Mesodermal cell (in vitro differentiated cells): ENCODE results near the gene SENP7.
"Not testable (repeated sequence)": the region's sequence is repeated elsewhere in the genome, so short reads cannot be mapped to it uniquely, and the experiment has no call there.

Source experiments
- H3K27ac ChIP-seq: 2 replicates; pipeline ENCODE4 v1.7.0; 2013; ENCODE audit warnings: mild to moderate bottlenecking, low read depth, low read length, moderate library complexity; ENCODE audit not compliant: severe bottlenecking
- H3K36me3 ChIP-seq: 2 replicates; pipeline ENCODE4 v1.7.1; 2013; ENCODE audit warnings: mild to moderate bottlenecking, low read length, moderate library complexity; ENCODE audit not compliant: control insufficient read depth, insufficient read depth
- H3K4me1 ChIP-seq: one replicate; pipeline ENCODE4 v1.7.1; 2013; ENCODE audit warnings: mild to moderate bottlenecking, low read length; ENCODE audit not compliant: insufficient read depth, control insufficient read depth, poor library complexity, severe bottlenecking
- H3K4me3 ChIP-seq: 2 replicates; pipeline ENCODE4 v1.7.0; 2013; ENCODE audit warnings: low read length, control low read depth, mild to moderate bottlenecking; ENCODE audit not compliant: insufficient read depth, poor library complexity, severe bottlenecking; ENCODE audit errors: extremely low read depth
- H3K9me3 ChIP-seq: 2 replicates; pipeline ENCODE4 v1.7.1; 2013; ENCODE audit warnings: mild to moderate bottlenecking, low read length, moderate library complexity; ENCODE audit not compliant: control insufficient read depth
- WGBS, 2 experiments: methylation state at CpG; one replicate each; pipeline ENCODE4 v1.1.5; 2013; ENCODE audit warnings: missing lambda C conversion rate in 2 of 2; ENCODE audit not compliant: insufficient coverage in 2 of 2; 5-methylcytosine and 5-hydroxymethylcytosine counted together

The SENP7 gene

DNA sequence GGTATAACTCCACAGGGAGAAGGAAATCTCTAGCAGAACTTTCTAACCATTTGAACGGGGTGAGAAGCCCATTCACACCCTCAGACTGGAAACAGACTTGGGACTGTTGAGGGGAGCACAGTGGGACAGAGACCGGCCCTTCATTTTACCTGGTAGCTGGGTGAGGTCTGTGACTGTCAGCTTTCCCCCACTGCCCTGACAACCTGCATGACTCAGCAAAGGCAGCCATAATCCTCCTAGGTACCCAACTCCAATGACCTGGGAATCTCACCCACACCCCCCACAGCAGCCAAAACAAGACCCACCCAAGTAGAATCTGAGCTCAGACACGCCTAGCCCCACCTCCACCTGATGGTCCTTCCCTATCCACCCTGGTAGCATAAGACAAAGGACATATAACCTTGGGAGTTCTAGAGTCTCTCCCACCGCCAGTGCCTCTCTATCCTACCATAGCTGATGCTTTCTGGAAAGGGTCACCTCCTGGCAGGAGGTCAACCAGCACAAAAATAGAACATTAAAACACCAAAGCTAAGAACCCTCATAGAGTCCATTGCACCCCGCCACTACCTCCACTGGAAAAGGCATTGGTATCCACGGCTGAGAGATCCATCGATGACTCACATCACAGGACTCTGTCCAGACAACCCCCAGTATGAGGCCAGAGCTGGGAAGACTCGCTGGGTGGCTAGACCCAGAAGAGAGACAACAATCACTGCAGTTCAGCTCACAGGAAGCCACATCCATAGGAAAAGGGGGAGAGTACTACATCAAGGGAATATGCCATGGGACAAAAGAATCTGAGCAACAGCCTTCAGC lies 28.0 kb downstream of the SENP7 start:
- H3K36me3 ChIP-seq = peaks cover 9% of the 10 kb centered on the region
- H3K27ac ChIP-seq = no peak overlapping the region
- WGBS, 2 experiments = 85 to 97% methylated on average over 4 of the region's 8 CpGs
- no peaks in the 10 kb centered on the region for H3K9me3 ChIP-seq
- no peak overlapping the region for H3K4me3 ChIP-seq
- H3K4me1 ChIP-seq = peaks cover 15% of the 10 kb centered on the region

DNA sequence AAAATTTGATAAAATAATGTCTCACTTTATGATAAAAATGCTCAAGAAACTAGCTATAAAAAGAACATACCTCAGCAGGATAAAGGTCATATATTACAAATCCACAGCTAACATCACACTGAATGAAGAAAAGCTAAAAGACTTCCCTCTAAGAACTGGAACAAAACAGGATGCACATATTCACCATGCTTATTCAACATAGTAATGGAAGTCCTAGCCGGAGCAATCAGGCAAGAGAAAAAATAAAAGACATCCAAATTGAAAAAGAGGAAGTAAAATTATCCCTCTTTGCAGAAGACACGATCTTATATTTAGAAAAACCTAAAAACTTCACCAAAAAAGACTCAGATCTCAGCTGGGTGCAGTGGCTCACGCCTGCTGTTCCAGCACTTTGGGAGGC lies 34.0 kb downstream of the SENP7 start:
- Histone ChIP-seq H3K36me3 (peaks cover 5% of the 10 kb centered on the region), H3K4me1 (no peaks in the 10 kb centered on the region), H3K9me3 (no peaks in the 10 kb centered on the region), H3K27ac (no peak overlapping the region), H3K4me3 (no peak overlapping the region)
- 75 to 100% methylated on average over 1 to 2 of the region's 3 CpGs for WGBS, 2 experiments

DNA sequence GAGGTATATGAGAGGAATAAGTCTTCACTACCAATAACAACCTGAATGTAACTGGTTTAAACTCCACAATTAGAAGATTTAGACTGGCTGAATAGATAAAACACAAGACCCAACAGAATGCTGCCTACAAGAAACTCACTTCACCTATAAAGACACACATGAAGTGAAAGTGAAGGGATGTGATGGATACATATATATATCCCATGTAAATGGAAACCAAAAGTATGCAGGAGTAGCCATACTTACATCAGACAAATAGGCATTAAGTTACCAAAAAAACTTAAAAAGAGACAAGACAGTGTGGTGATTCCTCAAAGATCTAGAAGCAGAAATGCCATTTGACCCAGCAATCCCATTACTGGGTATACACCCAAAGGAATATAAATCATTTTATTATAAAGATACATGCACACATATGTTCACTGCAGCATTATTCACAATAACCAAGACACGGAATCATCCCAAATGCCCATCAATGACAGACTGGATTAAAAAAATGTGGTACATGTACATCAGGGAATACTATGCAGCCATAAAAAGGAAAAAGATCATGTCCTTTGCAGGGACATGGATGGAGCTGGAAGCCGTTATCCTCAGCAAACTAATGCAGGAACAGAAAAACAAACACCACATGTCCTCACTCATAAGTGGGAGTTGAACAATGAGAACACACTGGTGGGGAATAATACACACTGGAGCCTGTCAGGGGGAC lies 38.0 kb downstream of the SENP7 start:
- not testable (repeated sequence) for H3K4me1 ChIP-seq, H3K9me3 ChIP-seq, H3K36me3 ChIP-seq, H3K4me3 ChIP-seq, H3K27ac ChIP-seq
- WGBS, 2 experiments = no CpG with 5 or more reads among the region's 2 CpGs

DNA sequence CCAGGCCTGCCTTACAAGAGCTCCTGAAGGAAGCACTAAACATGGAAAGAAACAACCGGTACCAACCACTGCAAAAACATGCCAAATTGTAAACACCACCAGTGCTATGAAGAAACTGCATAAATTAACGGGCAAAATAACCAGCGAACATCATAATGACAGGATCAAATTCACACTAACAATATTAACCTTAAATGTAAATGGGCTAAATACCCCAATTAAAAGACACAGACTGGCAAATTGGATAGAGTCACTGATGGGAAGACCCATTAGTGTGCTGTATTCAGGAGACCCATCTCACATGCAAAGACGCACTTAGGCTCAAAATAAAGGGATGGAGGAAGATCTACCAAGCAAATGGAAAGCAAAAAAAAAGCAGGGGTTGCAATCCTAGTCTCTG lies 44.3 kb downstream of the SENP7 start:
- H3K4me1 ChIP-seq, H3K36me3 ChIP-seq, H3K27ac ChIP-seq, H3K4me3 ChIP-seq, H3K9me3 ChIP-seq: not testable (repeated sequence)
- 83 to 90% methylated on average over 2 to 3 of the region's 4 CpGs for WGBS, 2 experiments

DNA sequence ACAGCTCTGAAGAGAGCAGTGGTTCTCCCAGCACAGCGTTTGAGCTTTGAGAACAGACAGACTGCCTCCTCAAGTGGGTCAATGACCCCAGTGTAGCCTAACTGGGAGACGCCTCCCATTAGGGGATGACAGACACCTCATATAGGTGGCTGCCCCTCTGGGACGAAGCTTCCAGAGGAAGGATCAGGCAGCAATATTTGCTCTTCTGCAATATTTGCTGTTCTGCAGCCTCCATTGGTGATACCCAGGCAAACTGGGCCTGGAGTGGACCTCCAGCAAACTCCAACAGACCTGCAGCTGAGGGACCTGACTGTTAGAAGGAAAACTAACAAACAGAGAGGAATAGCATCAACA lies 45.7 kb downstream of the SENP7 start:
- H3K9me3 ChIP-seq, H3K4me1 ChIP-seq, H3K4me3 ChIP-seq, H3K36me3 ChIP-seq: not testable (repeated sequence)
- WGBS, 2 experiments = 72 to 78% methylated on average over 3 of the region's 3 CpGs
- peak overlapping the region; percentile 62 for H3K27ac ChIP-seq

DNA sequence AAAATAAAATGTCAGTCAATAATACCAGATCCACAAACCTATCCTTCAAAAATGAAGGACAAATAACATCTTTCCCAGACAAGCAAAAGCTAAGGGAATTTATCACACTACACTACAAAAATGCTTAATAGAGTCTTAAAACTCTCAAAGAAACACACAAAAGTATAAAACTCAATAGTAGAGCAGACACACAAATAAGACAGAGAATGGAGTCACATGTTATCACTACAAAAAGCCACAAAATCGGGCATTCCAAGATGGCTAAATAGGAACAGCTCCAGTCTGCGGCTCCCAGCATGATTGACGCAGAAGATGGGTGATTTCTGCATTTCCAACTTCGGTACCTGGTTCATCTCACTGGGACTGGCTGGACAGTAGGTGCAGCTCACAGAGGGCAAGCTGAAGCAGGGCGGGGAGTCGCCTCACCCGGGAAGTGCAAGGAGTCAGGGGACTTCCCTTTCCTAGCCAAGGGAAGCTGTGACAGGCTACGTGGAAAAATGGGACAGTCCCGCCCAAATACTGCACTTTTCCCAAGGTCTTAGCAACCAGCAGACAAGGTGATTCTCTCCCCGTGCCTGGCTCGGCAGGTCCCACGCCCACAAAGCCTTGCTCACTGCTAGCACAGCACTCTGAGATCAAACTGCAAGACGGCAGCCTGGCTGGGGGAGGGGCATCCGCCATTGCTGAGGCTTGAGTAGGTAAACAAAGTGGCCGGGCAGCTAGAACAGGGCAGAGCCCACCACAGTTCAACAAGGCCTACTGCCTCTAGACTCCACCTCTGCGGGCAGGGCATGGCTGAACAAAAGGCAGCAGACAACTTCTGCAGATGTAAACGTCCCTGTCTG lies 46.3 kb downstream of the SENP7 start:
- peak overlapping the region; percentile 62 for H3K27ac ChIP-seq
- H3K4me1 ChIP-seq = peaks cover 5% of the 10 kb centered on the region
- H3K4me3 ChIP-seq = no peak overlapping the region
- no peaks in the 10 kb centered on the region for H3K9me3 ChIP-seq
- WGBS, 2 experiments = 41 to 52% methylated on average over 16 to 17 of the region's 17 CpGs
- H3K36me3 ChIP-seq = no peaks in the 10 kb centered on the region

DNA sequence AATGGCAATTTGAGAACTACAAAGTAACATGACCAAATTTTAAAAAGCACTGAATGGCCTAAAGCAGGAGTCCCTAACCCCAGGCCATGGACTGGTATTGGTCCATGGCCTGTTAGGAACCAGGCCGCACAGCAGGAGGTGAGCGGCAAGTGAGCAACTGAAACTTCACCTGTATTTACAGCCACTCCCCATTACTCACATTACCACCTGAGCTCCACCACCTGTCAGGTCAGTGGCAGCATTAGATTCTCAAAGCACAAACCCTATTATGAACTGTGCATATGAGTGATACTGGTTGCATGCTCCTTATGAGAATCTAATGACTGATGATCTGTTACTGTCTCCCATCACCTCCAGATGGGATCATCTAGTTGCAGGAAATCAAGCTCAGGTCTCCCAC lies 48.8 kb downstream of the SENP7 start:
- H3K9me3 ChIP-seq = no peaks in the 10 kb centered on the region
- no peak overlapping the region for H3K4me3 ChIP-seq
- WGBS, 2 experiments = 75 to 100% methylated on average over 2 of the region's 2 CpGs

DNA sequence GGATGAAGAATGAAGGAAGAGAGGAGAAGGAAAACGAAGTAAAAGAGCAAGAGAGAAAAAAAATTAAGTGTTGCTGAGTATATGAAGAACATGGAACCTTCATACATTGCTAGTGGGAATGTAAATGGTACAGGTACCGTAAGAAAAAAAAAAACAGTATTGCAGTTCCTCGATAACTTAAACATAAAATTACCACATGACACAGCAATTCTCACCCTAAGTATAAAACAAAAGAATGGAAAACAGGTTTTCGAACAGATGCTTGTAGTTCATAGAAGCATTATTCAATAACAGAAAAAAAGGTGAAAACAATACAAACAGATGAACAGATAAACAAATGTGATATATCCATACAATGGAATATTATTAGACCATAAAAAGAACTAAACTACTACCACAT lies 51.6 kb downstream of the SENP7 start:
- Histone ChIP-seq H3K27ac (no peak overlapping the region), H3K36me3 (peaks cover 3% of the 10 kb centered on the region), H3K4me3 (no peak overlapping the region), H3K4me1 (no peaks in the 10 kb centered on the region), H3K9me3 (no peaks in the 10 kb centered on the region)
- 100% methylated on average over 1 of the region's 4 CpGs; no CpG with 5 or more reads in 1 of the 2 experiments for WGBS, 2 experiments

More for the DNA sequence above, 48.8 kb downstream of the SENP7 start:
- Histone ChIP-seq H3K36me3 (no peaks in the 10 kb centered on the region), H3K4me1 (peaks cover 5% of the 10 kb centered on the region), H3K27ac (no peak overlapping the region)

DNA sequence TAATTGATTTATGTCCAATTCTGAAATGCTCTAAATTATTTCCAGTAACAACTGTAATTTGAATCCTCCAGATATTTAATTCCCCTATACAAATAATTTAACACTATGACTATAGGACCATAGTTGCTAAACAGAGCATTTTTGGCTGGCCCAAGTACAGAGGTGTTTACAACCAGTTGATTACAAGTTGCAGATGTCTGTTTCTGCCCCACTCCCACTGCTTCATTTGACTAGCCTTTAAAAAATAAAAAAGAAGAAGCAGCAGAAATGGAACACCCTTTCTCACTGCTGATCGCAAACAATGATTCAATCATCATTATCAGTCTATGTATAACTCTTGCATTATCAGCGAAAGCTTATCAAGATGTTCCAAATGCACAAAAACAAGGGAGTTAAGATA lies 54.6 kb downstream of the SENP7 start:
- Histone ChIP-seq H3K9me3 (no peaks in the 10 kb centered on the region), H3K36me3 (peaks cover 3% of the 10 kb centered on the region), H3K27ac (no peak overlapping the region), H3K4me3 (no peak overlapping the region), H3K4me1 (no peaks in the 10 kb centered on the region)
- WGBS, 2 experiments = 83 to 100% methylated on average over 1 of the region's 2 CpGs

DNA sequence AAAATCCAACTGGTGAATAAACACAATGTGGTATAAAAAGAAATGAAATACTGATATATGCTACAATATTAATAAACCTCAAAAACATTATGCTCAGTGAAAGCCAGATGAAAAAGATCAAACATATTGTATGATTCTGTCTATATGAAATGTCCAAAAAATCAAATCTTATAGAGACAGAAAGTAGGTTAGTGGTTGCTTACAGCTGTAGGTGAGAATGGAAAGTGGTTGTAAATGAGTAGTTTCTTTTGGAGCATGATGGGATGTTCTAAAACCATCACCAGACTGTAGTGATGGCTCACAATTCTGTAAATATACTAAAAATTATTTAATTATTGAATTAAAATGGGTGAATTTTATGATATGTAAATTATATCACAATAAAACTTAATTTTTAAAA lies 58.4 kb downstream of the SENP7 start:
- Histone ChIP-seq H3K9me3 (no peaks in the 10 kb centered on the region), H3K27ac (no peak overlapping the region), H3K4me3 (no peak overlapping the region), H3K4me1 (no peaks in the 10 kb centered on the region), H3K36me3 (peaks cover 3% of the 10 kb centered on the region)
